ENCODE data around the gene CR1.

DNA sequence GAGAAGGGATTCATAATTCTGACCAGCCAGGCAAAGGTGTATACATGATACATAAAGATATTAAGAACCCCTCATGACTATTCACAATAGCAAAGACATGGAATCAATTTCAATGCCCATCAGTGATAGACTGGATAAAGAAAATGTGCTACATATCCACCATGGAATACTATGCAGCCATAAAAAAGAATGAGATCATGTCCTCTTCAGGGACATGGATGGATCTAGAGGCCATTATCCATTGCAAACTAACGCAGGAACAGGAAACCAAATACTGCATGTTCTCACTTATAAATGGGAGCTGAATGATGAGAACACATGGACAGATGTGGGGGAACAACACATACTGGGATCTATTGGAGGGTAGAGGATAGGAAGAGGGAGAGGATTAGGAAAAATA is 170.4 kb downstream of the CR1 start:
- TF ChIP-seq EZH2phosphoT487 (IDR thresholded peaks at IDR 0.05; ENCODE audit: unreplicated experiment), result no peak
- TF ChIP-seq, protein P1, sequence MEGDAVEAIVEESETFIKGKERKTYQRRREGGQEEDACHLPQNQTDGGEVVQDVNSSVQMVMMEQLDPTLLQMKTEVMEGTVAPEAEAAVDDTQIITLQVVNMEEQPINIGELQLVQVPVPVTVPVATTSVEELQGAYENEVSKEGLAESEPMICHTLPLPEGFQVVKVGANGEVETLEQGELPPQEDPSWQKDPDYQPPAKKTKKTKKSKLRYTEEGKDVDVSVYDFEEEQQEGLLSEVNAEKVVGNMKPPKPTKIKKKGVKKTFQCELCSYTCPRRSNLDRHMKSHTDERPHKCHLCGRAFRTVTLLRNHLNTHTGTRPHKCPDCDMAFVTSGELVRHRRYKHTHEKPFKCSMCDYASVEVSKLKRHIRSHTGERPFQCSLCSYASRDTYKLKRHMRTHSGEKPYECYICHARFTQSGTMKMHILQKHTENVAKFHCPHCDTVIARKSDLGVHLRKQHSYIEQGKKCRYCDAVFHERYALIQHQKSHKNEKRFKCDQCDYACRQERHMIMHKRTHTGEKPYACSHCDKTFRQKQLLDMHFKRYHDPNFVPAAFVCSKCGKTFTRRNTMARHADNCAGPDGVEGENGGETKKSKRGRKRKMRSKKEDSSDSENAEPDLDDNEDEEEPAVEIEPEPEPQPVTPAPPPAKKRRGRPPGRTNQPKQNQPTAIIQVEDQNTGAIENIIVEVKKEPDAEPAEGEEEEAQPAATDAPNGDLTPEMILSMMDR (conservative IDR thresholded peaks at IDR 0.05; ENCODE audit: low read depth in 2 of 2), result no peak
- TF ChIP-seq, protein P2, sequence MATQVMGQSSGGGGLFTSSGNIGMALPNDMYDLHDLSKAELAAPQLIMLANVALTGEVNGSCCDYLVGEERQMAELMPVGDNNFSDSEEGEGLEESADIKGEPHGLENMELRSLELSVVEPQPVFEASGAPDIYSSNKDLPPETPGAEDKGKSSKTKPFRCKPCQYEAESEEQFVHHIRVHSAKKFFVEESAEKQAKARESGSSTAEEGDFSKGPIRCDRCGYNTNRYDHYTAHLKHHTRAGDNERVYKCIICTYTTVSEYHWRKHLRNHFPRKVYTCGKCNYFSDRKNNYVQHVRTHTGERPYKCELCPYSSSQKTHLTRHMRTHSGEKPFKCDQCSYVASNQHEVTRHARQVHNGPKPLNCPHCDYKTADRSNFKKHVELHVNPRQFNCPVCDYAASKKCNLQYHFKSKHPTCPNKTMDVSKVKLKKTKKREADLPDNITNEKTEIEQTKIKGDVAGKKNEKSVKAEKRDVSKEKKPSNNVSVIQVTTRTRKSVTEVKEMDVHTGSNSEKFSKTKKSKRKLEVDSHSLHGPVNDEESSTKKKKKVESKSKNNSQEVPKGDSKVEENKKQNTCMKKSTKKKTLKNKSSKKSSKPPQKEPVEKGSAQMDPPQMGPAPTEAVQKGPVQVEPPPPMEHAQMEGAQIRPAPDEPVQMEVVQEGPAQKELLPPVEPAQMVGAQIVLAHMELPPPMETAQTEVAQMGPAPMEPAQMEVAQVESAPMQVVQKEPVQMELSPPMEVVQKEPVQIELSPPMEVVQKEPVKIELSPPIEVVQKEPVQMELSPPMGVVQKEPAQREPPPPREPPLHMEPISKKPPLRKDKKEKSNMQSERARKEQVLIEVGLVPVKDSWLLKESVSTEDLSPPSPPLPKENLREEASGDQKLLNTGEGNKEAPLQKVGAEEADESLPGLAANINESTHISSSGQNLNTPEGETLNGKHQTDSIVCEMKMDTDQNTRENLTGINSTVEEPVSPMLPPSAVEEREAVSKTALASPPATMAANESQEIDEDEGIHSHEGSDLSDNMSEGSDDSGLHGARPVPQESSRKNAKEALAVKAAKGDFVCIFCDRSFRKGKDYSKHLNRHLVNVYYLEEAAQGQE (IDR thresholded peaks at IDR 0.05; ENCODE audit: unreplicated experiment), result no peak

All from GM23338 (cell line).